Measurements from ENCODE around the gene CXCR2. TPM values are rescaled to one million over a fixed set of nuclear protein-coding genes. Genes with fewer than 3 reads are reported as not detected.

CXCR2 gene
- total and polyA plus RNA-seq, 10 of the 15 experiments (the other 5 are each of a cell fraction or from before 2014, with no cell fraction given): 0.04 to 0.62 (median 0.16) TPM

DNA sequence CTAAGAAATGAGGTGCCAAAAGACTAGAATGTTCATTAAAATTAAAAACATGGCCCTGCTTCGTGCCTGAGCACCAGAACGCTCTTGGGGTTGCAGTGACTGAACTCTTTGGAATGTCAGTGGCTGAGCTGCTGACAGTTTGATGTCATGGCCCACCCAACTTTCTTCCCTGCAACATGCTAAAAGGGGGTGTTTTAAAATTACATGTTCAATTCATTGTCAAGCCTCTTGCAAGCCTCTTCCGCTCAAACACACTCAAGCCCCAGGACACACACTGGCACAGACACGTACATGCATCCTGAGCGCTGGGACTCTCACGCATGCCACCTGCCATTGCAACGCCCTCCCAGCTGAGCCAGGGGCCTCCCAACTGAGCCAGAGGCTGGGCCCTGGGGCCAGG is 44.1 kb upstream of the CXCR2 start:
- Histone ChIP-seq H3K4me3 (no peak overlapping the region), H2AFZ (ENCODE audit: control insufficient read depth, low read depth, low read length) (no peak overlapping the region), H3K4me2 (ENCODE audit: control insufficient read depth, insufficient read depth) (no peak overlapping the region), H3K27ac (ENCODE audit: control insufficient read depth, insufficient read depth) (peak overlapping the region; percentile 65), H3K9ac (ENCODE audit: control insufficient read depth, insufficient read depth, low read length) (no peak overlapping the region), H4K20me1 (ENCODE audit: control insufficient read depth, insufficient read depth) (no peaks in the 10 kb centered on the region), H3K9me3 (replicated peaks; ENCODE audit: control insufficient read depth, insufficient read depth, low read length) (peaks cover 3% of the 10 kb centered on the region; the same call in 2 of the 3 replicates), H3K79me2 (ENCODE audit: control insufficient read depth, insufficient read depth, low read length) (no peaks in the 10 kb centered on the region), H3K36me3 (ENCODE audit: control insufficient read depth in 2 of 2, insufficient read depth in 2 of 2, low read length in 1 of 2) (no peaks in the 10 kb centered on the region), H3K27me3 (replicated peaks in 1 of 2; ENCODE audit: control insufficient read depth in 2 of 2, insufficient read depth in 2 of 2, low read length in 1 of 2) (no peaks in the 10 kb centered on the region; a peak in 1 of 4 replicates), H3K4me1 (ENCODE audit: control insufficient read depth, insufficient read depth, low read length) (peaks cover 35% of the 10 kb centered on the region)
- BruUV-seq (replicated peaks): no TSS peak
- 86% methylated on average over 7 of the region's 7 CpGs for WGBS (ENCODE audit: insufficient coverage, insufficient replicate concordance, low lambda C conversion rate, missing lambda C conversion rate)
- in situ Hi-C loops (cut with MboI): no loop called here
- DNase-seq (ENCODE audit: low read depth, low spot score): no peak
- RAD21 ChIA-PET (ENCODE audit: unreplicated experiment): interaction anchor here (1.1 to 1.3 kb wide), 2 partner anchors 13 to 293 kb away, joined by 3 to 6 read pairs; partner anchors contain the start of gene RUFY4
- no peak for FAIRE-seq
- POLR2A ChIA-PET: no interaction called here
- SMC1A ChIA-PET (ENCODE audit: uncharacterized antibody, unreplicated experiment): interaction anchor here (0.6 to 1.3 kb wide), 3 partner anchors 40 to 90 kb away, joined by 3 to 4 read pairs (median 4); no protein-coding TSS in a partner anchor
- intact Hi-C loops (cut with micrococcal nuclease; ENCODE audit: unreplicated experiment): no loop called here
- no peak for ATAC-seq
- CTCF ChIA-PET: interaction anchor here (0.8 to 1.9 kb wide), 7 partner anchors 10 to 292 kb away, joined by 3 to 5 read pairs (median 4); partner anchors contain the start of gene RUFY4
- TF ChIP-seq ESRRA (IDR thresholded peaks at IDR 0.05; ENCODE audit: low read length): no peak
- TF ChIP-seq SIN3A (IDR thresholded peaks at IDR 0.05; ENCODE audit: low read depth, low read length): no peak
- TF ChIP-seq, protein P1, sequence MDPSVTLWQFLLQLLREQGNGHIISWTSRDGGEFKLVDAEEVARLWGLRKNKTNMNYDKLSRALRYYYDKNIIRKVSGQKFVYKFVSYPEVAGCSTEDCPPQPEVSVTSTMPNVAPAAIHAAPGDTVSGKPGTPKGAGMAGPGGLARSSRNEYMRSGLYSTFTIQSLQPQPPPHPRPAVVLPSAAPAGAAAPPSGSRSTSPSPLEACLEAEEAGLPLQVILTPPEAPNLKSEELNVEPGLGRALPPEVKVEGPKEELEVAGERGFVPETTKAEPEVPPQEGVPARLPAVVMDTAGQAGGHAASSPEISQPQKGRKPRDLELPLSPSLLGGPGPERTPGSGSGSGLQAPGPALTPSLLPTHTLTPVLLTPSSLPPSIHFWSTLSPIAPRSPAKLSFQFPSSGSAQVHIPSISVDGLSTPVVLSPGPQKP (IDR thresholded peaks at IDR 0.05; ENCODE audit: low read depth, low read length): no peak
- no peak for TF ChIP-seq TARDBP (IDR thresholded peaks at IDR 0.05; ENCODE audit: borderline replicate concordance)
- TF ChIP-seq NRF1 (conservative IDR thresholded peaks at IDR 0.05; ENCODE audit: low read depth, low read length): no peak
- no peak for TF ChIP-seq BMI1 (IDR thresholded peaks at IDR 0.05; ENCODE audit: borderline replicate concordance)
- no peak for TF ChIP-seq YBX1 (IDR thresholded peaks at IDR 0.05)
- no peak for TF ChIP-seq MTA3 (IDR thresholded peaks at IDR 0.05; ENCODE audit: borderline replicate concordance, low read length)
- no peak for TF ChIP-seq LARP7 (IDR thresholded peaks at IDR 0.05)
- no peak for TF ChIP-seq ATF7 (IDR thresholded peaks at IDR 0.05; ENCODE audit: low read depth)
- TF ChIP-seq SRF (IDR thresholded peaks at IDR 0.05; ENCODE audit: low read depth in 2 of 2, low read length in 2 of 2): no peak
- TF ChIP-seq MXI1 (IDR thresholded peaks at IDR 0.05; ENCODE audit: low read depth, low read length): no peak
- TF ChIP-seq, protein P2, sequence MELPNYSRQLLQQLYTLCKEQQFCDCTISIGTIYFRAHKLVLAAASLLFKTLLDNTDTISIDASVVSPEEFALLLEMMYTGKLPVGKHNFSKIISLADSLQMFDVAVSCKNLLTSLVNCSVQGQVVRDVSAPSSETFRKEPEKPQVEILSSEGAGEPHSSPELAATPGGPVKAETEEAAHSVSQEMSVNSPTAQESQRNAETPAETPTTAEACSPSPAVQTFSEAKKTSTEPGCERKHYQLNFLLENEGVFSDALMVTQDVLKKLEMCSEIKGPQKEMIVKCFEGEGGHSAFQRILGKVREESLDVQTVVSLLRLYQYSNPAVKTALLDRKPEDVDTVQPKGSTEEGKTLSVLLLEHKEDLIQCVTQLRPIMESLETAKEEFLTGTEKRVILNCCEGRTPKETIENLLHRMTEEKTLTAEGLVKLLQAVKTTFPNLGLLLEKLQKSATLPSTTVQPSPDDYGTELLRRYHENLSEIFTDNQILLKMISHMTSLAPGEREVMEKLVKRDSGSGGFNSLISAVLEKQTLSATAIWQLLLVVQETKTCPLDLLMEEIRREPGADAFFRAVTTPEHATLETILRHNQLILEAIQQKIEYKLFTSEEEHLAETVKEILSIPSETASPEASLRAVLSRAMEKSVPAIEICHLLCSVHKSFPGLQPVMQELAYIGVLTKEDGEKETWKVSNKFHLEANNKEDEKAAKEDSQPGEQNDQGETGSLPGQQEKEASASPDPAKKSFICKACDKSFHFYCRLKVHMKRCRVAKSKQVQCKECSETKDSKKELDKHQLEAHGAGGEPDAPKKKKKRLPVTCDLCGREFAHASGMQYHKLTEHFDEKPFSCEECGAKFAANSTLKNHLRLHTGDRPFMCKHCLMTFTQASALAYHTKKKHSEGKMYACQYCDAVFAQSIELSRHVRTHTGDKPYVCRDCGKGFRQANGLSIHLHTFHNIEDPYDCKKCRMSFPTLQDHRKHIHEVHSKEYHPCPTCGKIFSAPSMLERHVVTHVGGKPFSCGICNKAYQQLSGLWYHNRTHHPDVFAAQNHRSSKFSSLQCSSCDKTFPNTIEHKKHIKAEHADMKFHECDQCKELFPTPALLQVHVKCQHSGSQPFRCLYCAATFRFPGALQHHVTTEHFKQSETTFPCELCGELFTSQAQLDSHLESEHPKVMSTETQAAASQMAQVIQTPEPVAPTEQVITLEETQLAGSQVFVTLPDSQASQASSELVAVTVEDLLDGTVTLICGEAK (IDR thresholded peaks at IDR 0.05; ENCODE audit: borderline replicate concordance): no peak
- TF ChIP-seq, protein P3, sequence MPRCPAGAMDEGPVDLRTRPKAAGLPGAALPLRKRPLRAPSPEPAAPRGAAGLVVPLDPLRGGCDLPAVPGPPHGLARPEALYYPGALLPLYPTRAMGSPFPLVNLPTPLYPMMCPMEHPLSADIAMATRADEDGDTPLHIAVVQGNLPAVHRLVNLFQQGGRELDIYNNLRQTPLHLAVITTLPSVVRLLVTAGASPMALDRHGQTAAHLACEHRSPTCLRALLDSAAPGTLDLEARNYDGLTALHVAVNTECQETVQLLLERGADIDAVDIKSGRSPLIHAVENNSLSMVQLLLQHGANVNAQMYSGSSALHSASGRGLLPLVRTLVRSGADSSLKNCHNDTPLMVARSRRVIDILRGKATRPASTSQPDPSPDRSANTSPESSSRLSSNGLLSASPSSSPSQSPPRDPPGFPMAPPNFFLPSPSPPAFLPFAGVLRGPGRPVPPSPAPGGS (IDR thresholded peaks at IDR 0.05; ENCODE audit: borderline replicate concordance, insufficient read depth, low read depth, low read length, poor library complexity, severe bottlenecking): no peak
